ENCODE results near the gene PDE6A. TPM values are rescaled to one million over a fixed set of nuclear protein-coding genes. Genes with fewer than 3 reads are reported as not detected.
A peak's percentile ranks its signal among the peaks of the same experiment; 100 is the strongest.

The PDE6A gene
- polyA plus RNA-seq, 3 donors, result 0.01 TPM; not detected in 2

DNA sequence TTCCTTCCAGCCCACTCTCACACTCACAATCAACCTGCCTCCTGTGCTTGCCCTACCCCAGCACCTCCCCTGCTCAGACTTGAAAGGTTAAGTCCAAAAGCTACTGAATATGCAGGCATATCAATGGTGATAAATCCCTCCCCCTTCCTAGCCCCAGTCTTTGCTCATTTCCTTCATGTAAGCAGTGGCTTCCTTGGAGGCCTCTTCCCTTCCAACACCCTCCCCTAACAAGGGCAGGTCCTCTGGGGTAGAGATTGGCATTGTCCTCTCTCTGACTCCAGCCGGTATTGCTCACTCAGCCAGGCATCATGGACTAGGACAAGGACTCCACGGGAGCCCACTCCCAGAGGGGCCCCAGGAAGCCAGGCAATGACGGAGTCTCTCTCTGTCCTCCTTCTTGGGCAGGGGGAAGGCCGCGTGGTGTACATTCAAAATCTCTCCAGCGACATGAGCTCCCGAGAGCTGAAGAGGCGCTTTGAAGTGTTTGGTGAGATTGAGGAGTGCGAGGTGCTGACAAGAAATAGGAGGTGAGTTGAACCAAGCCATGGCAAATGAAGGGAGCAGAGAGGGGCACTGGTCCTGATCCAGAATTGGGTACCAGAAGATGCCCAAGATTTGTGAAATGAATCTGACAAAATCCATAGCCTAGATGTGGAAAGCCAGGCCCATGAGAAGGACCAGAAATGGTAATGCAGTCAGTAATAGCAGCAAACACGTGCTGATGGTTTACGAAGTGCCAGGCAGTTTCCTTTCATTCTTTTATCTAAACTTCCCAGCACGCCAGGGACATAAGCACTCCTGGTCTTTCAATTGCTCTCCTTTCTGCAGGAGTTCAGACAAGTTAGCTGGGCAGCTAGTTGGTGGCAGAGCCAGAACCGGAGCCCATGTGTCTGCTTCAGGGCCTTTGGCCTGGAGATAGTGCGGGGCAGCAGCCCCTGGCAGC, 102.5 kb downstream of the PDE6A start:
- H3K36me3 Mint-ChIP-seq, result peaks cover 92% of the 10 kb centered on the region in 2 donors
- H2AFZ ChIP-seq (ENCODE audit: insufficient read depth, low read depth, low read length, poor library complexity, severe bottlenecking), result no peak overlapping the region
- no peak for DNase-seq

GRCh38 chr5:149840226-149840825, 104.3 kb downstream of the PDE6A start:
- Histone ChIP-seq H2AFZ (ENCODE audit: insufficient read depth, low read depth, low read length, poor library complexity, severe bottlenecking) (no peak overlapping the region), H3K36me3 (replicated peaks in 1 of 2; ENCODE audit: control insufficient read depth in 1 of 2, insufficient read depth in 2 of 2, low read length in 2 of 2) (peaks cover 90 to 98% of the 10 kb centered on the region in 2 donors), H3K4me2 (replicated peaks; ENCODE audit: extremely low read depth, low read length, poor library complexity, severe bottlenecking) (no peak overlapping the region), H3K9ac (ENCODE audit: insufficient read depth, low read length, poor library complexity, severe bottlenecking) (no peak overlapping the region), H3K27me3 (ENCODE audit: control insufficient read depth in 2 of 2, insufficient read depth in 2 of 2, low read length in 2 of 2) (no peaks in the 10 kb centered on the region), H3K9me3 (replicated peaks in 1 of 2; ENCODE audit: control insufficient read depth in 1 of 2, insufficient read depth in 1 of 2, low read length in 2 of 2) (no peaks in the 10 kb centered on the region), H3K4me3 (replicated peaks in 1 of 3; ENCODE audit: low read depth in 2 of 3, low read length in 3 of 3) (no peak overlapping the region), H4K20me1 (ENCODE audit: insufficient read depth, low read length) (peaks cover 12% of the 10 kb centered on the region), H3K4me1 (ENCODE audit: control insufficient read depth in 1 of 2, insufficient read depth in 2 of 2, low read length in 2 of 2) (no peaks in the 10 kb centered on the region), H3K27ac (ENCODE audit: low read depth in 1 of 2, low read length in 2 of 2) (no peak overlapping the region), H3K79me2 (ENCODE audit: insufficient read depth, low read length) (no peaks in the 10 kb centered on the region)
- Mint-ChIP-seq H3K27ac (peak overlapping the region in 1 of 7 donors; percentile 34), H3K4me3 (no peak overlapping the region), H3K36me3 (peaks cover 87 to 88% of the 10 kb centered on the region in 2 donors), H3K27me3 (ENCODE audit: low read depth in 3 of 3) (peaks cover 0 to 2% (median 0%) of the 10 kb centered on the region in 3 donors), H3K9me3 (peaks cover 0 to 2% (median 0%) of the 10 kb centered on the region in 7 donors), H3K4me1 (no peaks in the 10 kb centered on the region)
- TF ChIP-seq, protein P1, sequence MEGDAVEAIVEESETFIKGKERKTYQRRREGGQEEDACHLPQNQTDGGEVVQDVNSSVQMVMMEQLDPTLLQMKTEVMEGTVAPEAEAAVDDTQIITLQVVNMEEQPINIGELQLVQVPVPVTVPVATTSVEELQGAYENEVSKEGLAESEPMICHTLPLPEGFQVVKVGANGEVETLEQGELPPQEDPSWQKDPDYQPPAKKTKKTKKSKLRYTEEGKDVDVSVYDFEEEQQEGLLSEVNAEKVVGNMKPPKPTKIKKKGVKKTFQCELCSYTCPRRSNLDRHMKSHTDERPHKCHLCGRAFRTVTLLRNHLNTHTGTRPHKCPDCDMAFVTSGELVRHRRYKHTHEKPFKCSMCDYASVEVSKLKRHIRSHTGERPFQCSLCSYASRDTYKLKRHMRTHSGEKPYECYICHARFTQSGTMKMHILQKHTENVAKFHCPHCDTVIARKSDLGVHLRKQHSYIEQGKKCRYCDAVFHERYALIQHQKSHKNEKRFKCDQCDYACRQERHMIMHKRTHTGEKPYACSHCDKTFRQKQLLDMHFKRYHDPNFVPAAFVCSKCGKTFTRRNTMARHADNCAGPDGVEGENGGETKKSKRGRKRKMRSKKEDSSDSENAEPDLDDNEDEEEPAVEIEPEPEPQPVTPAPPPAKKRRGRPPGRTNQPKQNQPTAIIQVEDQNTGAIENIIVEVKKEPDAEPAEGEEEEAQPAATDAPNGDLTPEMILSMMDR (IDR thresholded peaks at IDR 0.05), result no peak
- DNase-seq, result no peak
- intact Hi-C loops (cut with micrococcal nuclease), result no loop called here
- WGBS (ENCODE audit: insufficient coverage), result 96% methylated on average over 8 of the region's 8 CpGs

More for the DNA sequence above, 102.5 kb downstream of the PDE6A start:
- Mint-ChIP-seq H3K4me3 (no peak overlapping the region), H3K9me3 (peaks cover 0 to 2% (median 0%) of the 10 kb centered on the region in 7 donors), H3K27me3 (ENCODE audit: low read depth in 3 of 3) (peaks cover 0 to 2% (median 0%) of the 10 kb centered on the region in 3 donors), H3K27ac (peak overlapping the region in 1 of 7 donors; percentile 79), H3K4me1 (no peaks in the 10 kb centered on the region)
- H3K27me3 ChIP-seq (ENCODE audit: control insufficient read depth in 2 of 2, insufficient read depth in 2 of 2, low read length in 2 of 2), result no peaks in the 10 kb centered on the region
- H3K9ac ChIP-seq (ENCODE audit: insufficient read depth, low read length, poor library complexity, severe bottlenecking), result no peak overlapping the region
- no peak overlapping the region for H3K27ac ChIP-seq (ENCODE audit: low read depth in 1 of 2, low read length in 2 of 2)
- no peaks in the 10 kb centered on the region for H3K4me1 ChIP-seq (ENCODE audit: control insufficient read depth in 1 of 2, insufficient read depth in 2 of 2, low read length in 2 of 2)
- intact Hi-C loops (cut with micrococcal nuclease), result no loop called here
- no peaks in the 10 kb centered on the region for H3K79me2 ChIP-seq (ENCODE audit: insufficient read depth, low read length)
- H3K4me3 ChIP-seq (replicated peaks in 1 of 3; ENCODE audit: low read depth in 2 of 3, low read length in 3 of 3), result no peak overlapping the region
- H3K9me3 ChIP-seq (replicated peaks in 1 of 2; ENCODE audit: control insufficient read depth in 1 of 2, insufficient read depth in 1 of 2, low read length in 2 of 2), result no peaks in the 10 kb centered on the region
- H4K20me1 ChIP-seq (ENCODE audit: insufficient read depth, low read length), result peaks cover 10% of the 10 kb centered on the region
- TF ChIP-seq, protein P1 (IDR thresholded peaks at IDR 0.05), result no peak
- WGBS (ENCODE audit: insufficient coverage), result 98% methylated on average over 11 of the region's 14 CpGs
- H3K36me3 ChIP-seq (replicated peaks in 1 of 2; ENCODE audit: control insufficient read depth in 1 of 2, insufficient read depth in 2 of 2, low read length in 2 of 2), result peaks cover 92 to 98% of the 10 kb centered on the region in 2 donors
- H3K4me2 ChIP-seq (replicated peaks; ENCODE audit: extremely low read depth, low read length, poor library complexity, severe bottlenecking), result no peak overlapping the region

Measured in CD14-positive monocyte (primary cell).